HG03558 (cell line): ENCODE results near the gene MPPED2.

Source experiments
- ATAC-seq: cut with Tn5 transposase; IDR thresholded peaks from one replicate; pipeline ENCODE4 v1.9.1; 2021; ENCODE audit warnings: moderate number of reproducible peaks; ENCODE audit not compliant: unreplicated experiment; ENCODE audit errors: extremely low read depth

MPPED2 gene

GRCh38 chr11:30381879-30382278 lies 204.3 kb downstream of the MPPED2 start:
- no peak for ATAC-seq

DNA sequence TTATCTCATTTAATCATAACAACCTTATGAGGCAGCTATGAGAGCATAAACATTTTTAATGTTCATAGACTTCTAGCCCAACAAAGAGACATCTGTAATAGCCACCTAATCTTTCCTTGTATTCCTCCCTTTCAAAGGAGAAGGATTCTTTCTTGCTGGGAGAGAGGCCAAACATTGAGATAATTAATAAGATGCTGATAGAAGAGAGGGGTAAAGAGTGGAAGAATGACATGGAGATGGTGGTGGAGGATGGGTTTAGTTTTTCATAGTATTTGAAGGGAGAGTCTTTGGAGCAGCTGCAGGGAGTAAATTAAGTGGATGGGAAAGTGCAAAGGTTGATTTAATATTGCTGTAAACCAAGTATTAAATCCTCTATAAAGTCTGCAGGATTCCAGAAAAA lies 205.3 kb downstream of the MPPED2 start:
- no peak for ATAC-seq

DNA sequence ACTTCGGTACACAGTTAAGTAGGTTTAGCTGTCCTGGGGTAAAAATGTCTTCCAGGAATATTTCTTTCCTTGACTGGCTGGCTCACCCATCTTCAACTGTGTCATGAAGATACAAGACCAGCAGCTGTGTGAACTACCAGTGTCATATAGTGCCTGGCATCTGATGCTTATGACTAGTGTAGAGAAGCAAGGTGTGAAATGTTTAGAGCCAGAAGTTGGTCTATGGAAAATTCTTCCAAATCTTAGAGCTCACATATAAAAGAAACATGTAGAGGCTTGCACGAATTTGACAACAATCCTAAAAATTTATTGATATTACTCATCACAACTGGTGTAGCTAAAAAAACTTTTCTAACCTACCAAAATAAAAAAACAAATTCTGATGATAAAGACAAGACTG lies 208.8 kb downstream of the MPPED2 start:
- ATAC-seq, result no peak

- ATAC-seq, result no peak
Measured at GRCh38 chr11:30370164-30370563, 216.0 kb downstream of the MPPED2 start.

GRCh38 chr11:30368394-30368793 lies 217.8 kb downstream of the MPPED2 start:
- no peak for ATAC-seq

- no peak for ATAC-seq
Measured at GRCh38 chr11:30365793-30366517, 220.2 kb downstream of the MPPED2 start.

GRCh38 chr11:30364837-30365482 lies 221.2 kb downstream of the MPPED2 start:
- no peak for ATAC-seq

DNA sequence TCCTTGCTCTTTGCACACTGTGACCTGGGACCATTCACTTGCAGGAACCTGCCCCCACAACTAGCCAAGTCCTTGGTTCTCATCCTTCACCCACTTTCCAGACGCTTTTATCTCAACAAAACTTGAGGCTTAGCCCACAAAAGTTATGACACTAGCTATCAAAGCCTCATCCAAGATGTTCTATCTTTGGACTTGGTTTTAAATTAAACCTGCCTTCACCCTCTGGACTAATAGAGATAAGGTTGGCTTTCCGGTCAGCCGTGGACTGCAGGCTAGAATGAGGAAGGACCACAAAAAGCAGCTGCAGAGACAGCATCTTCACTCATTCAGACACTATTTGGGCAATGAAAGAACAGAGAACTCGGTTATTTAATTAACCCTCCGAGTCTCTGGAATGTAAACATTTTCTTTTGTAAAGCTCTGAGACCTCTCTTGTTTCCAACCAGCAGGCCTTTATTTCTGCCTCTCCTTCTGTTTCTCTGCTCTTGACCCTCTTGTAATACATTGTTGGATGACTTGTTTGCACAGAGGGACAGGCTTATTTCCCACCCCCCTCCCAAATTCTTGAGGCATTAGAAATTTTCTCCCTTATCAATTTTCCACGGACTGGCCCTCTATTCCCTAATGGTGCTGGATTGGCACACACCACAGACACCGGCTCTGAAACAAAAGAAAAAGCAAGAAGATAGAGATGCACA lies 221.9 kb downstream of the MPPED2 start:
- ATAC-seq, result no peak

- ATAC-seq, result no peak
Measured at GRCh38 chr11:30360741-30361140, 225.4 kb downstream of the MPPED2 start.
